HL-60 (cell line): ENCODE results near the gene HRG.

Source experiments
- DNase-seq, 2 experiments: peaks; one replicate each; pipeline ENCODE4 v3.0.0-alpha.2; 2010 to 2020; ENCODE audit warnings: low read depth in 1 of 2, low spot score in 1 of 2
- H3K27ac ChIP-seq: fragments of 250-450 bp; sonication (Bioruptor Pico); replicated peaks from 2 replicates; pipeline ENCODE4 v1.5.1; 2020; ENCODE audit warnings: mild to moderate bottlenecking, moderate library complexity
- H3K27me3 ChIP-seq: fragments of 250-450 bp; sonication (Bioruptor Pico); 2 replicates; pipeline ENCODE4 v1.5.1; 2021; ENCODE audit warnings: mild to moderate bottlenecking, moderate library complexity; ENCODE audit not compliant: insufficient read depth, poor library complexity, severe bottlenecking
- H3K4me3 ChIP-seq: replicated peaks from 2 replicates; pipeline ENCODE4 v1.5.1; 2011; ENCODE audit warnings: mild to moderate bottlenecking, control low read depth, low read length; ENCODE audit not compliant: insufficient read depth
- CTCF ChIP-seq: IDR thresholded peaks from one replicate; pipeline ENCODE4 v1.5.1; 2011; ENCODE audit warnings: low read length, control low read depth, inconsistent platforms; ENCODE audit not compliant: insufficient read depth
- GABPA ChIP-seq: IDR thresholded peaks from 2 replicates; pipeline ENCODE4 v1.6.1; 2012; ENCODE audit warnings: low read depth
- POLR2AphosphoS5 ChIP-seq: IDR thresholded peaks from 2 replicates; pipeline ENCODE4 v1.6.1; 2012; ENCODE audit warnings: low read depth
- REST ChIP-seq: IDR thresholded peaks from 2 replicates; pipeline ENCODE4 v1.6.1; 2012; ENCODE audit warnings: low read depth; ENCODE audit not compliant: insufficient replicate concordance
- SPI1 ChIP-seq: IDR thresholded peaks from 2 replicates; pipeline ENCODE4 v1.6.1; 2012; ENCODE audit warnings: low read depth, mild to moderate bottlenecking, borderline replicate concordance
- long read RNA-seq: library from polyadenylated mRNA; unstranded; transcript quantifications from one replicate; pipeline ENCODE4 v2.0.0, GENCODE V29; 2020

Gene HRG
- long read RNA-seq = 0 reads

GRCh38 chr3:186665625-186666188, at the start of gene HRG:
Gene HRG (plus strand): TSS chr3:186666014. CDS start chr3:186666032, 18 bp downstream.
- TF ChIP-seq CTCF (no peak), POLR2AphosphoS5 (no peak), REST (no peak), SPI1 (no peak), GABPA (no peak)
- no peak for DNase-seq
- Histone ChIP-seq H3K4me3 (no peak within 1 kb of the TSS), H3K27me3 (no peaks in the 10 kb centered on the region), H3K27ac (no peak within 1 kb of the TSS)

- no peak for DNase-seq
- Histone ChIP-seq H3K27ac (no peak overlapping the region), H3K4me3 (no peak overlapping the region), H3K27me3 (peaks cover 3% of the 10 kb centered on the region)
- no peak for TF ChIP-seq CTCF
- TF ChIP-seq SPI1 = no peak
- no peak for TF ChIP-seq GABPA
- TF ChIP-seq REST = no peak
- TF ChIP-seq POLR2AphosphoS5 = no peak
These were observed 49.6 kb upstream of the HRG start for GRCh38 chr3:186616299-186616617.

GRCh38 chr3:186617036-186617946, 48.5 kb upstream of the HRG start:
- TF ChIP-seq REST = no peak
- TF ChIP-seq POLR2AphosphoS5 = no peak
- peak; percentile 70 for TF ChIP-seq CTCF
- peak; percentile 22; the same call in 1 of the 2 replicates for TF ChIP-seq SPI1
- no peak for TF ChIP-seq GABPA
- H3K4me3 ChIP-seq = no peak overlapping the region
- peak; percentile 62 to 85 for DNase-seq
- peaks cover 3% of the 10 kb centered on the region for H3K27me3 ChIP-seq
- H3K27ac ChIP-seq = no peak overlapping the region
